ENCODE data around the gene BAIAP2. TPM values are rescaled to one million over a fixed set of nuclear protein-coding genes. Genes with fewer than 3 reads are reported as not detected.

The BAIAP2 gene
- total and polyA plus RNA-seq, 8 donors = 4.7 to 16.4 (median 11.1) TPM

GRCh38 chr17:81062014-81062780 is 27.2 kb downstream of the BAIAP2 start:
- no peak for DNase-seq
- no peaks in the 10 kb centered on the region for H3K9me3 ChIP-seq
- no peak for TF ChIP-seq CTCF (IDR thresholded peaks at IDR 0.05)
- intact Hi-C loops (cut with DNase I) = no loop called here
- H3K4me3 ChIP-seq = no peak overlapping the region
- ATAC-seq = no peak
- H3K27ac ChIP-seq = no peak overlapping the region
- WGBS, 2 donors = 88 to 90% methylated on average over 19 of the region's 19 CpGs
- FAIRE-seq = no peak
- no peaks in the 10 kb centered on the region for H3K27me3 ChIP-seq
- no peaks in the 10 kb centered on the region for H3K36me3 ChIP-seq
- H3K4me1 ChIP-seq = no peaks in the 10 kb centered on the region

GRCh38 chr17:81063106-81064093 is 28.4 kb downstream of the BAIAP2 start:
- Histone ChIP-seq H3K27ac (no peak overlapping the region), H3K27me3 (no peaks in the 10 kb centered on the region), H3K9me3 (no peaks in the 10 kb centered on the region), H3K4me1 (peaks cover 0 to 4% (median under 1%) of the 10 kb centered on the region in 3 donors), H3K36me3 (no peaks in the 10 kb centered on the region), H3K4me3 (no peak overlapping the region)
- ATAC-seq = no peak
- intact Hi-C loops (cut with DNase I) = no loop called here
- TF ChIP-seq CTCF (IDR thresholded peaks at IDR 0.05) = no peak
- WGBS, 2 donors = 83 to 88% methylated on average over 19 to 22 of the region's 22 CpGs
- FAIRE-seq = no peak
- no peak for DNase-seq

GRCh38 chr17:81064678-81065475 is 29.9 kb downstream of the BAIAP2 start:
- 82 to 84% methylated on average over 18 to 19 of the region's 19 CpGs for WGBS, 2 donors
- intact Hi-C loops (cut with DNase I) = no loop called here
- ATAC-seq = no peak

GRCh38 chr17:81065500-81065899 is 30.5 kb downstream of the BAIAP2 start:
- TF ChIP-seq CTCF (IDR thresholded peaks at IDR 0.05) = no peak
- no peak for DNase-seq
- WGBS, 2 donors = 79 to 83% methylated on average over 10 of the region's 10 CpGs

More at GRCh38 chr17:81064678-81065475, 29.9 kb downstream of the BAIAP2 start:
- FAIRE-seq = no peak
- DNase-seq = no peak
- Histone ChIP-seq H3K9me3 (no peaks in the 10 kb centered on the region), H3K36me3 (no peaks in the 10 kb centered on the region), H3K27me3 (no peaks in the 10 kb centered on the region), H3K4me3 (no peak overlapping the region), H3K27ac (no peak overlapping the region), H3K4me1 (peaks cover 4 to 9% (median 6%) of the 10 kb centered on the region in 3 donors)
- no peak for TF ChIP-seq CTCF (IDR thresholded peaks at IDR 0.05)

More at GRCh38 chr17:81065500-81065899, 30.5 kb downstream of the BAIAP2 start:
- Histone ChIP-seq H3K4me3 (no peak overlapping the region), H3K27ac (no peak overlapping the region), H3K4me1 (peaks cover 4 to 9% (median 6%) of the 10 kb centered on the region in 3 donors), H3K27me3 (no peaks in the 10 kb centered on the region), H3K36me3 (no peaks in the 10 kb centered on the region), H3K9me3 (no peaks in the 10 kb centered on the region)
- FAIRE-seq = no peak
- no peak for ATAC-seq
- intact Hi-C loops (cut with DNase I) = no loop called here
